ENCODE measurements around the gene ARHGAP26.
"Not testable (repeated sequence)": the region's sequence is repeated elsewhere in the genome, so short reads cannot be mapped to it uniquely, and the experiment has no call there.

GRCh38 chr5:143118818-143119217 lies 348.6 kb downstream of the ARHGAP26 start:
- not testable (repeated sequence) for TF ChIP-seq CTCF, POLR2AphosphoS5, POLR2A (IDR thresholded peaks at IDR 0.05)
